Body of pancreas (tissue), 4 donors: ENCODE results near the gene KCNQ5. TPM values are rescaled to one million over a fixed set of nuclear protein-coding genes. Genes with fewer than 3 reads are reported as not detected.

ENCODE experiments used
- ATAC-seq: fragments of 150-250 bp; one replicate; pipeline ENCODE4 v1.9.1; 2016
- DNase-seq, 4 donors: peaks; one replicate each; pipeline ENCODE4 v3.0.0-alpha.2; 2019
- H3K27ac ChIP-seq, 4 donors: fragments of 200-600 bp; sonication (generic); 1 replicate in 3 of 4; 2 replicates in 1 of 4; pipeline versions ENCODE4 v1.5.1 to v1.6.1; 2016 to 2019; ENCODE audit warnings: mild to moderate bottlenecking in 1 of 4, mixed read lengths in 1 of 4, moderate library complexity in 1 of 4
- H3K27me3 ChIP-seq, 2 donors: fragments of 200-600 bp; sonication (generic); one replicate each; pipeline ENCODE4 v1.6.0; 2016; ENCODE audit warnings: mild to moderate bottlenecking in 1 of 2
- H3K36me3 ChIP-seq, 2 donors: fragments of 200-600 bp; sonication (generic); replicated peaks in 1 of 2; 2 replicates each; pipeline ENCODE4 v1.5.1; 2016; ENCODE audit warnings: low read depth in 2 of 2; ENCODE audit not compliant: insufficient read depth in 1 of 2
- H3K4me1 ChIP-seq: fragments of 200-600 bp; sonication (generic); one replicate; pipeline ENCODE4 v1.6.0; 2016
- H3K4me3 ChIP-seq, 2 donors: fragments of 200-600 bp; sonication (generic); 1 replicate in 1 of 2; 2 replicates in 1 of 2; pipeline ENCODE4 v1.5.1; 2016 to 2019
- H3K9me3 ChIP-seq, 3 donors: fragments of 200-600 bp; sonication (generic); 1 replicate in 2 of 3; 2 replicates in 1 of 3; pipeline ENCODE4 v1.5.1; 2016
- CTCF ChIP-seq, 7 experiments: fragments of 450-650 bp in 4 of 7; fragments of 200-600 bp in 3 of 7; sonication (generic) in 3 of 7; IDR thresholded peaks; one replicate each; pipeline ENCODE4 v1.5.1; 2016 to 2019; ENCODE audit warnings: antibody characterized with exemption in 7 of 7
- POLR2A ChIP-seq, 3 donors: fragments of 450-650 bp; IDR thresholded peaks; one replicate each; pipeline ENCODE4 v1.6.1; 2016; ENCODE audit warnings: antibody characterized with exemption in 3 of 3, mild to moderate bottlenecking in 2 of 3
- WGBS, 2 donors: methylation state at CpG; one replicate each; pipeline ENCODE4 v1.1.5; 2017; 5-methylcytosine and 5-hydroxymethylcytosine counted together
- intact Hi-C: fragments of 100-400 bp; cut with DNase I; formaldehyde crosslinking; loops from one replicate; pipeline ENCODE4 v1.15.1; 2023
- total RNA-seq, 2 donors: library from RNA; depleted of rRNA; stranded (reverse); fragments of >200 nt; gene quantifications; one replicate each; pipeline ENCODE4 v1.1.0, GENCODE V29; 2016

Gene KCNQ5
- total RNA-seq, 2 donors from 2014 or later = 1.0 to 1.6 TPM

- Histone ChIP-seq H3K27ac (no peak overlapping the region), H3K27me3 (no peaks in the 10 kb centered on the region), H3K4me1 (no peaks in the 10 kb centered on the region), H3K9me3 (no peaks in the 10 kb centered on the region), H3K36me3 (no peaks in the 10 kb centered on the region), H3K4me3 (no peak overlapping the region)
- ATAC-seq = no peak
- 50 to 58% methylated on average over 3 of the region's 3 CpGs for WGBS, 2 donors
- TF ChIP-seq CTCF (IDR thresholded peaks at IDR 0.05) (no peak), POLR2A (IDR thresholded peaks at IDR 0.05) (no peak)
- intact Hi-C loops = no loop called here
- no peak for DNase-seq
These were observed 381.4 kb downstream of the KCNQ5 start for GRCh38 chr6:73003302-73003701.

- TF ChIP-seq POLR2A (IDR thresholded peaks at IDR 0.05) (no peak), CTCF (IDR thresholded peaks at IDR 0.05) (no peak)
These were observed 382.4 kb downstream of the KCNQ5 start for GRCh38 chr6:73004231-73004630.

GRCh38 chr6:73004861-73005260 lies 383.0 kb downstream of the KCNQ5 start:
- ATAC-seq = no peak
- H3K4me1 ChIP-seq = no peaks in the 10 kb centered on the region
- H3K4me3 ChIP-seq = no peak overlapping the region
- H3K9me3 ChIP-seq = no peaks in the 10 kb centered on the region
- no peaks in the 10 kb centered on the region for H3K27me3 ChIP-seq
- intact Hi-C loops = no loop called here
- DNase-seq = no peak
- H3K27ac ChIP-seq = no peak overlapping the region
- WGBS, 2 donors = 65 to 66% methylated on average over 2 of the region's 2 CpGs
- no peaks in the 10 kb centered on the region for H3K36me3 ChIP-seq
- TF ChIP-seq CTCF (IDR thresholded peaks at IDR 0.05) = no peak
- no peak for TF ChIP-seq POLR2A (IDR thresholded peaks at IDR 0.05)

More at GRCh38 chr6:73004231-73004630, 382.4 kb downstream of the KCNQ5 start:
- intact Hi-C loops = no loop called here
- no peaks in the 10 kb centered on the region for H3K4me1 ChIP-seq
- H3K9me3 ChIP-seq = no peaks in the 10 kb centered on the region
- H3K27me3 ChIP-seq = no peaks in the 10 kb centered on the region
- no peak overlapping the region for H3K27ac ChIP-seq
- DNase-seq = no peak
- H3K4me3 ChIP-seq = no peak overlapping the region
- no peak for ATAC-seq
- no peaks in the 10 kb centered on the region for H3K36me3 ChIP-seq

- TF ChIP-seq POLR2A (IDR thresholded peaks at IDR 0.05) (no peak), CTCF (IDR thresholded peaks at IDR 0.05) (no peak)
- WGBS, 2 donors = 45 to 52% methylated on average over 2 of the region's 2 CpGs
- Histone ChIP-seq H3K9me3 (no peaks in the 10 kb centered on the region), H3K27ac (no peak overlapping the region), H3K4me3 (no peak overlapping the region), H3K27me3 (no peaks in the 10 kb centered on the region), H3K4me1 (no peaks in the 10 kb centered on the region), H3K36me3 (no peaks in the 10 kb centered on the region)
- ATAC-seq (no peak), DNase-seq (no peak)
- intact Hi-C loops = no loop called here
These were observed 384.3 kb downstream of the KCNQ5 start for GRCh38 chr6:73006146-73006545.

- intact Hi-C loops = no loop called here
- no peaks in the 10 kb centered on the region for H3K4me1 ChIP-seq
- no peaks in the 10 kb centered on the region for H3K27me3 ChIP-seq
- no peak overlapping the region for H3K27ac ChIP-seq
- no peak overlapping the region for H3K4me3 ChIP-seq
- DNase-seq (no peak), ATAC-seq (no peak)
- H3K9me3 ChIP-seq = no peaks in the 10 kb centered on the region
- H3K36me3 ChIP-seq = no peaks in the 10 kb centered on the region
- TF ChIP-seq POLR2A (IDR thresholded peaks at IDR 0.05) (no peak), CTCF (IDR thresholded peaks at IDR 0.05) (no peak)
- 61 to 65% methylated on average over 3 of the region's 3 CpGs for WGBS, 2 donors
These were observed 390.1 kb downstream of the KCNQ5 start for GRCh38 chr6:73011945-73012344.
